GM20000 (cell line): ENCODE measurements around the gene FMN2.
"Not testable (repeated sequence)": the region's sequence is repeated elsewhere in the genome, so short reads cannot be mapped to it uniquely, and the experiment has no call there.

Source experiments
- DNase-seq: peaks from one replicate; pipeline ENCODE4 v3.0.0; 2012; ENCODE audit warnings: low spot score
- CTCF ChIP-seq: IDR thresholded peaks from 2 replicates; pipeline ENCODE4 v1.5.1; 2012; ENCODE audit warnings: mild to moderate bottlenecking, control low read depth; ENCODE audit errors: extremely low read depth, missing control alignments

Gene FMN2

DNA sequence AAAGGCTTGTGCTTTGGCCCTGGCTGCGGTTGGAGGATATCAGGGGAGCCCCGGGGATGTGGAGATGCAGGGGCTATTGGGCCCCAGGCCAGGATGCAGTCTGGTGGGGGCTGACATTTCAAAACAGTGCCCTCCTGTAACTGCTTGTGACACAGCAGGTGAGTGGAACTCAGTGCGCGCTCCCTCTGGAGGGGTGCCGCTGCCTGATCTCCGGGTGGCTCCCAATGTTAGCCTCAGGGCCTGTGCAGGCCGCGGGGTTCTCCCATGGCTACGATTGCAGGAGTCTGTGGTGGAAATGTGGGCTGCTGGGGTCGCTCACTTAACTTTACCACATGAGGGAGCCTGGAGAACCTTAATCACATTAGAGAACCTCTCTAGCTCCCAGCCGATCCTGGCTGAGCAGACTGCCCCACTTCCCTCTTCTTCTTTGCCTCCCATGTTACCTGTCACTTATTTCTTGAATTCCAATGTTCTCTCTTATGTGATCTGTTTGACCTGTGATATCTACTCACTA lies 163.2 kb downstream of the FMN2 start:
- DNase-seq = no peak
- no peak for TF ChIP-seq CTCF

GRCh38 chr1:240255922-240256321 lies 164.2 kb downstream of the FMN2 start:
- DNase-seq = no peak
- no peak for TF ChIP-seq CTCF

- no peak for TF ChIP-seq CTCF
- no peak for DNase-seq
Observed at GRCh38 chr1:240256836-240257503, 165.3 kb downstream of the FMN2 start.

- no peak for DNase-seq
- no peak for TF ChIP-seq CTCF
Observed at GRCh38 chr1:240258910-240259309, 167.2 kb downstream of the FMN2 start.

DNA sequence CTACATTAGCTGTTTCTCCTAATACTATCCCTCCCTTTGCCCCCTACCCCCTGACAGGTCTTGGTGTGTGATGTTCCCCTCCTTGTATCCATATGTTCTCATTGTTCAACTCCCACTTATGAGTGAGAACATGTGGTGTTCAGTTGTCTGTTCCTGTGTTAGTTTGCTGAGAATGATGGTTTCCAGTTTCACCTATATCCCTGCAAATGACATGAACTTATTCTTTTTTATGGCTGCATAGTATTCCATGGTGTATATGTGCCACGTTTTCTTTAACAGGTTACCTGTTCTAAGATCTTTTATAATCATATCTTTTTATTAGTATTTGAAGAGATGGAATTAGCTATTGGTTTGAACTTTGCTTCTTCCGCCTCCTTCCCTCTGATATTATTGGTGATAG lies 172.8 kb downstream of the FMN2 start:
- not testable (repeated sequence) for DNase-seq

- no peak for TF ChIP-seq CTCF
- no peak for DNase-seq
Observed at GRCh38 chr1:240271081-240271480, 179.4 kb downstream of the FMN2 start.

GRCh38 chr1:240274569-240274968 lies 182.9 kb downstream of the FMN2 start:
- no peak for TF ChIP-seq CTCF
- no peak for DNase-seq

GRCh38 chr1:240275219-240275618 lies 183.5 kb downstream of the FMN2 start:
- DNase-seq = not testable (repeated sequence)
